Measurements from ENCODE around the gene COL27A1.

The COL27A1 gene

DNA sequence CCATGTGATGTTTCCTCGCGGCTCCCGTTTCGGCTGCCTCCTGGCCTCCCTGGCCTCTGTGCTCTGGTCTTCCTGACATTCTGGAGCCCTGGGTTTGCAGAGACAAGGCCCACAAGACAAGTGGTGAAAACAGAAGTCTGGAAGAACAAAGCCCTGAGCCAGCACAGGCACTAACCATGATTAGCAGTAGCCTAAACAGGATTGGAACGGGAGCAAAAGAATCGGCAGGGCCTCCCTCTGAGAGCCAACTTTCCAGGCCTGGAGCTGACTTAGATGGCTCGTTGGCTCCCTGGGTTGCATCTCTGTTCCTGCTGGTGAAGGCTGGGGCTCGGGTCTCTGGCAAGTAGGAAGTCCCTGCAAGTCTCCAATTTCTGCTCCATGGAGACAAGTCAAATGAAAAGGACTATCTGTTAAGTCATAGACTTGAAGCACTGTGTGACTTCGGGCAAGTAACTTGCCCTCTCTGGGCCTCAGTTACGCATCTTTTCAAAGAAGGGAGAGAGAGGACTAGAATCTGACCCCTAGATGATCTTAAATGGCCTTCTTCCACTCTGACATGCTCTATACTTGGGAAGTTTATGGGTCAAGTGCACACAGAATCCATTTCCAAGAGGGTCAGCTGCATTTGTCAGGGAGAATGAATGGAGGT, 3.3 kb downstream of the COL27A1 start:
- ATAC-seq = no peak
- TF ChIP-seq BACH2 (CRISPR knock-in tag; IDR thresholded peaks at IDR 0.05; ENCODE audit: borderline replicate concordance) = no peak
- TF ChIP-seq ZNF70 (CRISPR knock-in tag; IDR thresholded peaks at IDR 0.05) = no peak
- TF ChIP-seq GLIS3 (CRISPR knock-in tag; IDR thresholded peaks at IDR 0.05) = no peak
- no peak for TF ChIP-seq OSR1 (CRISPR knock-in tag; IDR thresholded peaks at IDR 0.05)
- no peak for TF ChIP-seq CSDC2 (CRISPR knock-in tag; IDR thresholded peaks at IDR 0.05)
- TF ChIP-seq, protein P1, sequence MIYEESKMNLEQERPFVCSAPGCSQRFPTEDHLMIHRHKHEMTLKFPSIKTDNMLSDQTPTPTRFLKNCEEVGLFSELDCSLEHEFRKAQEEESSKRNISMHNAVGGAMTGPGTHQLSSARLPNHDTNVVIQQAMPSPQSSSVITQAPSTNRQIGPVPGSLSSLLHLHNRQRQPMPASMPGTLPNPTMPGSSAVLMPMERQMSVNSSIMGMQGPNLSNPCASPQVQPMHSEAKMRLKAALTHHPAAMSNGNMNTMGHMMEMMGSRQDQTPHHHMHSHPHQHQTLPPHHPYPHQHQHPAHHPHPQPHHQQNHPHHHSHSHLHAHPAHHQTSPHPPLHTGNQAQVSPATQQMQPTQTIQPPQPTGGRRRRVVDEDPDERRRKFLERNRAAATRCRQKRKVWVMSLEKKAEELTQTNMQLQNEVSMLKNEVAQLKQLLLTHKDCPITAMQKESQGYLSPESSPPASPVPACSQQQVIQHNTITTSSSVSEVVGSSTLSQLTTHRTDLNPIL (CRISPR knock-in tag; IDR thresholded peaks at IDR 0.05; ENCODE audit: low read depth) = no peak
- TF ChIP-seq ISL1 (CRISPR knock-in tag; IDR thresholded peaks at IDR 0.05) = no peak
- TF ChIP-seq ZC3H10 (CRISPR knock-in tag; IDR thresholded peaks at IDR 0.05) = no peak

DNA sequence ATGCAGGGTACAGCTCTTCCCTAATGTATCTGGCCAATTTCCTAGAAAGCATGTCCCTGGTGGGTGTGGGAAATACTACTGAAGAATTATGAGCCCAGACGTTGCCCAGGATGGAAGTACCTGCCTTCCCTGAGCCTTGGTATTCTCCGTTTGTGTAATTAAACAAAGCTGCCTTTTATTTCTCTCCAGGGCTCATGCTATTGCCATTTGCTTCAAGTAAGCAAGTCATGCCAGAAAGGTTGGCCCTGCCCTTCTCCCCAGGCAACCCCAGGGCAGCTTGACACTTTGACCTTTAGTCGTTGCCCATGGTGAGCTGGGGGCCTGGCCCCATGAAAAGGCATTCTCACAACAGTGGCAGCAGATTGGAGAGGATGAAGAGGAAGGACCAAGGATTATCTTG, 4.4 kb downstream of the COL27A1 start:
- no peak for ATAC-seq
- TF ChIP-seq, protein P2, sequence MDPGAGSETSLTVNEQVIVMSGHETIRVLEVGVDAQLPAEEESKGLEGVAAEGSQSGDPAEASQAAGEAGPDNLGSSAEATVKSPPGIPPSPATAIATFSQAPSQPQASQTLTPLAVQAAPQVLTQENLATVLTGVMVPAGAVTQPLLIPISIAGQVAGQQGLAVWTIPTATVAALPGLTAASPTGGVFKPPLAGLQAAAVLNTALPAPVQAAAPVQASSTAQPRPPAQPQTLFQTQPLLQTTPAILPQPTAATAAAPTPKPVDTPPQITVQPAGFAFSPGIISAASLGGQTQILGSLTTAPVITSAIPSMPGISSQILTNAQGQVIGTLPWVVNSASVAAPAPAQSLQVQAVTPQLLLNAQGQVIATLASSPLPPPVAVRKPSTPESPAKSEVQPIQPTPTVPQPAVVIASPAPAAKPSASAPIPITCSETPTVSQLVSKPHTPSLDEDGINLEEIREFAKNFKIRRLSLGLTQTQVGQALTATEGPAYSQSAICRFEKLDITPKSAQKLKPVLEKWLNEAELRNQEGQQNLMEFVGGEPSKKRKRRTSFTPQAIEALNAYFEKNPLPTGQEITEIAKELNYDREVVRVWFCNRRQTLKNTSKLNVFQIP (CRISPR knock-in tag; IDR thresholded peaks at IDR 0.05; ENCODE audit: borderline replicate concordance, low read depth) = no peak
- TF ChIP-seq SNAI2 (CRISPR knock-in tag; IDR thresholded peaks at IDR 0.05) (no peak), ZNF565 (CRISPR knock-in tag; conservative IDR thresholded peaks at IDR 0.05; ENCODE audit: low read depth) (no peak), ZNF70 (CRISPR knock-in tag; IDR thresholded peaks at IDR 0.05) (no peak), RARB (CRISPR knock-in tag; IDR thresholded peaks at IDR 0.05) (no peak), PPARA (CRISPR knock-in tag; IDR thresholded peaks at IDR 0.05; ENCODE audit: borderline replicate concordance) (no peak), ESRRG (CRISPR knock-in tag; IDR thresholded peaks at IDR 0.05) (no peak), ZFP30 (CRISPR knock-in tag; IDR thresholded peaks at IDR 0.05) (no peak), CSDC2 (CRISPR knock-in tag; IDR thresholded peaks at IDR 0.05) (no peak), ARNTL (CRISPR knock-in tag; IDR thresholded peaks at IDR 0.05; ENCODE audit: borderline replicate concordance, low read depth) (no peak), ZC3H10 (CRISPR knock-in tag; IDR thresholded peaks at IDR 0.05) (no peak), TOX (CRISPR knock-in tag; IDR thresholded peaks at IDR 0.05; ENCODE audit: borderline replicate concordance) (no peak), BACH2 (CRISPR knock-in tag; IDR thresholded peaks at IDR 0.05; ENCODE audit: borderline replicate concordance) (no peak), GLIS3 (CRISPR knock-in tag; IDR thresholded peaks at IDR 0.05) (no peak), ZFP3 (CRISPR knock-in tag; IDR thresholded peaks at IDR 0.05) (no peak), TCF4 (CRISPR knock-in tag; IDR thresholded peaks at IDR 0.05; ENCODE audit: borderline replicate concordance) (no peak)

DNA sequence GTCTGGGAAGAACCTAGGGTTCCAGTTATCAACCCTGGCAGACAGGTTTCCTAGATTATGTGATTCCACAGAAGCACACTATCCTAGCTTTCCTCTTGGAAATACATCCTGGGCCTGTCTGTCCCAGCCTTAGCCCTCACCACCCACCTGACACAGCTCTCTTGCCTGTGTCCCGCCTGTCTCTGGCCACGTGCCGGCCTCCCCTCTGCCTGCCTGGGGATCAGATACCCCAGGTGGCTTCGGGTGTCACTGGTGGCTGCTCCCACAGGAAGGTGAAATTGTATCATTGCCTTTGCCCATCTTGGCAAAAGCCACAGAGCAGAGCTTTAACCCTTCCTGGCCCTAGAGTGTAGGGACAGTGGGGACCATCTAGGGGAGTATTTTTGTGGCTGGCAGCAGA, 6.2 kb downstream of the COL27A1 start:
- no peak for TF ChIP-seq ZNF565 (CRISPR knock-in tag; conservative IDR thresholded peaks at IDR 0.05; ENCODE audit: low read depth)
- TF ChIP-seq OSR1 (CRISPR knock-in tag; IDR thresholded peaks at IDR 0.05) = no peak
- TF ChIP-seq TOX (CRISPR knock-in tag; IDR thresholded peaks at IDR 0.05; ENCODE audit: borderline replicate concordance) = no peak
- TF ChIP-seq, protein P1 (CRISPR knock-in tag; IDR thresholded peaks at IDR 0.05; ENCODE audit: low read depth) = no peak
- no peak for TF ChIP-seq ISL1 (CRISPR knock-in tag; IDR thresholded peaks at IDR 0.05)
- no peak for TF ChIP-seq ZNF70 (CRISPR knock-in tag; IDR thresholded peaks at IDR 0.05)
- no peak for TF ChIP-seq ARNTL (CRISPR knock-in tag; IDR thresholded peaks at IDR 0.05; ENCODE audit: borderline replicate concordance, low read depth)
- no peak for TF ChIP-seq BACH2 (CRISPR knock-in tag; IDR thresholded peaks at IDR 0.05; ENCODE audit: borderline replicate concordance)
- TF ChIP-seq TCF4 (CRISPR knock-in tag; IDR thresholded peaks at IDR 0.05; ENCODE audit: borderline replicate concordance) = no peak
- TF ChIP-seq ZC3H10 (CRISPR knock-in tag; IDR thresholded peaks at IDR 0.05) = no peak
- TF ChIP-seq, protein P3, sequence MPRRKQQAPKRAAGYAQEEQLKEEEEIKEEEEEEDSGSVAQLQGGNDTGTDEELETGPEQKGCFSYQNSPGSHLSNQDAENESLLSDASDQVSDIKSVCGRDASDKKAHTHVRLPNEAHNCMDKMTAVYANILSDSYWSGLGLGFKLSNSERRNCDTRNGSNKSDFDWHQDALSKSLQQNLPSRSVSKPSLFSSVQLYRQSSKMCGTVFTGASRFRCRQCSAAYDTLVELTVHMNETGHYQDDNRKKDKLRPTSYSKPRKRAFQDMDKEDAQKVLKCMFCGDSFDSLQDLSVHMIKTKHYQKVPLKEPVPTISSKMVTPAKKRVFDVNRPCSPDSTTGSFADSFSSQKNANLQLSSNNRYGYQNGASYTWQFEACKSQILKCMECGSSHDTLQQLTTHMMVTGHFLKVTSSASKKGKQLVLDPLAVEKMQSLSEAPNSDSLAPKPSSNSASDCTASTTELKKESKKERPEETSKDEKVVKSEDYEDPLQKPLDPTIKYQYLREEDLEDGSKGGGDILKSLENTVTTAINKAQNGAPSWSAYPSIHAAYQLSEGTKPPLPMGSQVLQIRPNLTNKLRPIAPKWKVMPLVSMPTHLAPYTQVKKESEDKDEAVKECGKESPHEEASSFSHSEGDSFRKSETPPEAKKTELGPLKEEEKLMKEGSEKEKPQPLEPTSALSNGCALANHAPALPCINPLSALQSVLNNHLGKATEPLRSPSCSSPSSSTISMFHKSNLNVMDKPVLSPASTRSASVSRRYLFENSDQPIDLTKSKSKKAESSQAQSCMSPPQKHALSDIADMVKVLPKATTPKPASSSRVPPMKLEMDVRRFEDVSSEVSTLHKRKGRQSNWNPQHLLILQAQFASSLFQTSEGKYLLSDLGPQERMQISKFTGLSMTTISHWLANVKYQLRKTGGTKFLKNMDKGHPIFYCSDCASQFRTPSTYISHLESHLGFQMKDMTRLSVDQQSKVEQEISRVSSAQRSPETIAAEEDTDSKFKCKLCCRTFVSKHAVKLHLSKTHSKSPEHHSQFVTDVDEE (CRISPR knock-in tag; IDR thresholded peaks at IDR 0.05) = no peak
- TF ChIP-seq ESRRG (CRISPR knock-in tag; IDR thresholded peaks at IDR 0.05) = no peak
- TF ChIP-seq, protein P2 (CRISPR knock-in tag; IDR thresholded peaks at IDR 0.05; ENCODE audit: borderline replicate concordance, low read depth) = no peak
- TF ChIP-seq SNAI2 (CRISPR knock-in tag; IDR thresholded peaks at IDR 0.05) = no peak
- no peak for TF ChIP-seq ZNF8 (CRISPR knock-in tag; IDR thresholded peaks at IDR 0.05)
- ATAC-seq = no peak
